IMR-90 (cell line): ENCODE measurements around the gene P3H1. TPM values are rescaled to one million over a fixed set of nuclear protein-coding genes. Genes with fewer than 3 reads are reported as not detected.

ENCODE experiments used
- ATAC-seq: fragments of 200-7000 bp; cut with Tn5 transposase; 2 replicates; pipeline ENCODE4 v1.9.1; 2020; ENCODE audit warnings: low read depth, mild to moderate bottlenecking, moderate library complexity
- BruUV-seq: library from RNA; stranded (reverse); fragments of 400-500 nt; replicated peaks from 2 replicates; lab custom pipeline; 2021; lab: Mats Ljungman, UMichigan
- CTCF ChIA-PET: fragments of 300-600 bp; formaldehyde crosslinking; extraction: SDS; loops from one replicate; lab custom pipeline; 2021; ENCODE audit warnings: antibody characterized with exemption; lab: Yijun Ruan, JAX
- POLR2A ChIA-PET: fragments of 300-600 bp; sonication (Branson Sonifier 250); formaldehyde crosslinking; loops from one replicate; lab custom pipeline; 2022; ENCODE audit warnings: antibody characterized with exemption; ENCODE audit not compliant: unreplicated experiment; lab: Charles Lee
- DNase-seq: peaks from one replicate; pipeline ENCODE4 v3.0.0; 2013
- H2AFZ ChIP-seq: replicated peaks from 2 replicates; pipeline ENCODE3; 2013; ENCODE audit warnings: low read length, mild to moderate bottlenecking; ENCODE audit not compliant: poor library complexity
- H2AK5ac ChIP-seq: 2 replicates; pipeline ENCODE4 v1.6.1; 2013; ENCODE audit warnings: low read depth, low read length, inconsistent platforms
- H2AK9ac ChIP-seq: replicated peaks from 2 replicates; pipeline ENCODE3; 2013; ENCODE audit warnings: mild to moderate bottlenecking, low read depth, low read length, moderate library complexity; ENCODE audit not compliant: poor library complexity
- H2BK120ac ChIP-seq: 2 replicates; pipeline ENCODE4 v1.6.1; 2013; ENCODE audit warnings: low read depth, low read length, inconsistent platforms
- H2BK15ac ChIP-seq: 3 replicates; pipeline ENCODE4 v1.6.1; 2013; ENCODE audit warnings: low read depth, low read length, inconsistent platforms
- H2BK20ac ChIP-seq: 2 replicates; pipeline ENCODE4 v1.6.1; 2013; ENCODE audit warnings: low read depth, mild to moderate bottlenecking, inconsistent platforms, low read length, moderate library complexity
- H2BK5ac ChIP-seq: 2 replicates; pipeline ENCODE4 v1.6.1; 2013; ENCODE audit warnings: mild to moderate bottlenecking, low read depth, low read length, inconsistent platforms; ENCODE audit not compliant: poor library complexity, severe bottlenecking
- H3K14ac ChIP-seq: replicated peaks from 2 replicates; pipeline ENCODE4 v1.6.1; 2013; ENCODE audit warnings: low read depth, low read length, inconsistent platforms
- H3K18ac ChIP-seq: 2 replicates; pipeline ENCODE4 v1.6.1; 2013; ENCODE audit warnings: low read depth, low read length, control low read depth
- H3K23ac ChIP-seq: 2 replicates; pipeline ENCODE4 v1.6.1; 2013; ENCODE audit warnings: low read depth, low read length, inconsistent platforms
- H3K27ac ChIP-seq: 2 replicates; pipeline ENCODE4 v1.5.1; 2013; ENCODE audit warnings: mild to moderate bottlenecking, control low read depth, low read length; ENCODE audit not compliant: insufficient read depth
- H3K27me3 ChIP-seq: 2 replicates; pipeline ENCODE4 v1.6.1; 2013; ENCODE audit warnings: low read length; ENCODE audit not compliant: control insufficient read depth, insufficient read depth
- H3K36me3 ChIP-seq: 2 replicates; pipeline ENCODE4 v1.6.1; 2013; ENCODE audit warnings: low read length, mixed read lengths; ENCODE audit not compliant: control insufficient read depth, insufficient read depth
- H3K4ac ChIP-seq: 2 replicates; pipeline ENCODE4 v1.6.1; 2013; ENCODE audit warnings: low read depth, low read length, inconsistent platforms
- H3K4me1 ChIP-seq: 2 replicates; pipeline ENCODE4 v1.6.1; 2013; ENCODE audit warnings: low read length, mixed read lengths; ENCODE audit not compliant: control insufficient read depth, insufficient read depth
- H3K4me2 ChIP-seq: 2 replicates; pipeline ENCODE4 v1.6.1; 2013; ENCODE audit warnings: low read depth, mild to moderate bottlenecking, control low read depth, low read length, moderate library complexity
- H3K4me3 ChIP-seq: 2 replicates; pipeline ENCODE4 v1.5.1; 2013; ENCODE audit warnings: low read depth, mild to moderate bottlenecking, control low read depth, low read length, moderate library complexity; ENCODE audit not compliant: insufficient read depth
- H3K56ac ChIP-seq: 2 replicates; pipeline ENCODE4 v1.6.1; 2013; ENCODE audit warnings: low read length, inconsistent platforms; ENCODE audit not compliant: insufficient read depth; ENCODE audit errors: extremely low read depth
- H3K79me1 ChIP-seq, 2 experiments: 2 replicates each; pipeline ENCODE4 v1.6.1; 2013; ENCODE audit warnings: low read length in 2 of 2, inconsistent platforms in 1 of 2, low read depth in 1 of 2
- H3K9ac ChIP-seq: 2 replicates; pipeline ENCODE4 v1.6.1; 2013; ENCODE audit warnings: low read depth, low read length, control low read depth
- H3K9me1 ChIP-seq: 2 replicates; pipeline ENCODE4 v1.6.1; 2013; ENCODE audit warnings: low read length, inconsistent platforms; ENCODE audit not compliant: insufficient read depth
- H3K9me3 ChIP-seq: 2 replicates; pipeline ENCODE4 v1.6.1; 2013; ENCODE audit warnings: low read length; ENCODE audit not compliant: control insufficient read depth, insufficient read depth
- H4K20me1 ChIP-seq: 2 replicates; pipeline ENCODE4 v1.6.1; 2013; ENCODE audit warnings: low read length, inconsistent platforms; ENCODE audit not compliant: insufficient read depth
- H4K5ac ChIP-seq: 2 replicates; pipeline ENCODE4 v1.6.1; 2013; ENCODE audit warnings: mild to moderate bottlenecking, low read depth, low read length, control low read depth
- H4K8ac ChIP-seq, 2 experiments: 2 replicates each; pipeline ENCODE4 v1.6.1; 2013; ENCODE audit warnings: low read depth in 2 of 2, low read length in 2 of 2, control low read depth in 1 of 2, inconsistent platforms in 1 of 2
- H4K91ac ChIP-seq: 2 replicates; pipeline ENCODE4 v1.6.1; 2013; ENCODE audit warnings: low read depth, low read length, inconsistent platforms; ENCODE audit not compliant: insufficient read depth
- BHLHE40 ChIP-seq: fragments of 150-350 bp; IDR thresholded peaks from 2 replicates; pipeline ENCODE4 v1.6.1; 2016; ENCODE audit warnings: mild to moderate bottlenecking, low read depth, low read length
- CEBPB ChIP-seq: IDR thresholded peaks from 2 replicates; pipeline ENCODE4 v1.6.1; 2012; ENCODE audit warnings: low read depth, low read length, improper control_type of control experiment
- CHD1 ChIP-seq: IDR thresholded peaks from 2 replicates; pipeline ENCODE4 v1.6.1; 2012; ENCODE audit warnings: low read depth, low read length, improper control_type of control experiment
- CTCF ChIP-seq: conservative IDR thresholded peaks from 2 replicates; pipeline ENCODE4 v1.5.1; 2012; ENCODE audit warnings: mild to moderate bottlenecking, low read depth, low read length, improper control_type of control experiment
- ELK1 ChIP-seq: fragments of 150-350 bp; IDR thresholded peaks from 2 replicates; pipeline ENCODE4 v1.6.1; 2016; ENCODE audit warnings: low read depth, mild to moderate bottlenecking, low read length, moderate library complexity, borderline replicate concordance
- FOS ChIP-seq: fragments of 150-350 bp; IDR thresholded peaks from 2 replicates; pipeline ENCODE4 v1.6.1; 2016; ENCODE audit warnings: low read depth, low read length
- MAFK ChIP-seq: IDR thresholded peaks from 2 replicates; pipeline ENCODE4 v1.6.1; 2012; ENCODE audit warnings: low read depth, low read length, improper control_type of control experiment
- MAZ ChIP-seq: IDR thresholded peaks from 2 replicates; pipeline ENCODE4 v1.6.1; 2012; ENCODE audit warnings: low read depth, mild to moderate bottlenecking, low read length, improper control_type of control experiment, moderate library complexity, borderline replicate concordance
- MXI1 ChIP-seq: IDR thresholded peaks from 2 replicates; pipeline ENCODE4 v1.6.1; 2012; ENCODE audit warnings: low read depth, mild to moderate bottlenecking, low read length, moderate library complexity, borderline replicate concordance
- NFE2L2 ChIP-seq: fragments of 150-350 bp; IDR thresholded peaks from 2 replicates; pipeline ENCODE4 v1.6.1; 2016; ENCODE audit warnings: low read depth, mild to moderate bottlenecking, low read length
- POLR2A ChIP-seq: IDR thresholded peaks from 2 replicates; pipeline ENCODE4 v1.6.1; 2012; ENCODE audit warnings: mild to moderate bottlenecking, low read depth, low read length
- RAD21 ChIP-seq: IDR thresholded peaks from 2 replicates; pipeline ENCODE4 v1.6.1; 2012; ENCODE audit warnings: low read length, improper control_type of control experiment
- RCOR1 ChIP-seq: IDR thresholded peaks from 2 replicates; pipeline ENCODE4 v1.6.1; 2012; ENCODE audit warnings: mild to moderate bottlenecking, low read length, improper control_type of control experiment; ENCODE audit not compliant: insufficient replicate concordance
- RFX5 ChIP-seq: IDR thresholded peaks from 2 replicates; pipeline ENCODE4 v1.8.0; 2012; ENCODE audit warnings: low read depth, mild to moderate bottlenecking, low read length, moderate library complexity
- SMC3 ChIP-seq: fragments of 150-350 bp; IDR thresholded peaks from 2 replicates; pipeline ENCODE4 v1.6.1; 2016; ENCODE audit warnings: low read depth, mild to moderate bottlenecking, antibody characterized with exemption, low read length, moderate library complexity
- USF2 ChIP-seq: fragments of 150-350 bp; IDR thresholded peaks from 2 replicates; pipeline ENCODE4 v1.6.1; 2017; ENCODE audit warnings: mild to moderate bottlenecking, antibody characterized with exemption, low read length, low read depth
- WGBS, 2 experiments: methylation state at CpG; one replicate each; pipeline versions ENCODE4 v1.1.5 to v1.1.7; 2013; ENCODE audit warnings: missing lambda C conversion rate in 2 of 2; ENCODE audit not compliant: insufficient read length in 1 of 2; ENCODE audit errors: extremely low coverage in 2 of 2; 5-methylcytosine and 5-hydroxymethylcytosine counted together
- dilution Hi-C: fragments of 300-500 bp; cut with HindIII; formaldehyde crosslinking; loops from one replicate; pipeline ENCODE4 v1.14.3; 2018; ENCODE audit warnings: low sequenced_read_pairs; ENCODE audit not compliant: unreplicated experiment
- in situ Hi-C: fragments of 300-500 bp; cut with MboI; formaldehyde crosslinking; loops from 3 replicates; pipeline ENCODE4 v1.14.3; 2019; ENCODE audit warnings: low sequenced_read_pairs, inconsistent platforms, mixed read lengths
- intact Hi-C: fragments of 100-400 bp; cut with micrococcal nuclease; formaldehyde crosslinking; loops from 2 replicates; pipeline ENCODE4 v1.10.0; 2022
- polyA plus RNA-seq, 3 experiments: library from polyadenylated mRNA; depleted of rRNA; stranded (reverse); fragments of >200 nt; gene quantifications; 2 replicates each; pipeline ENCODE4 v1.2.3, GENCODE V29; 2012; ENCODE audit warnings: low replicate concordance in 1 of 3
- total RNA-seq: library from RNA; depleted of rRNA; stranded (reverse); fragments of >200 nt; gene quantifications from 2 replicates; pipeline ENCODE4 v1.2.3, GENCODE V29; 2012

The P3H1 gene
- total and polyA plus RNA-seq, 2 of the 4 experiments (the other 2 are of a cell fraction) = 108 to 210 TPM

GRCh38 chr1:42793824-42794223 is 27.0 kb upstream of the P3H1 start:
- Histone ChIP-seq H3K9me3 (no peaks in the 10 kb centered on the region), H4K91ac (no peak overlapping the region), H4K8ac (no peak overlapping the region), H4K20me1 (no peaks in the 10 kb centered on the region), H2AK5ac (no peak overlapping the region), H3K4me1 (no peaks in the 10 kb centered on the region), H2BK120ac (no peak overlapping the region), H3K9me1 (no peaks in the 10 kb centered on the region), H3K9ac (no peak overlapping the region), H3K79me1 (no peaks in the 10 kb centered on the region), H3K56ac (no peak overlapping the region), H3K27ac (no peak overlapping the region), H2BK5ac (no peak overlapping the region), H2BK20ac (no peak overlapping the region), H3K36me3 (no peaks in the 10 kb centered on the region), H3K23ac (no peak overlapping the region), H2BK15ac (no peak overlapping the region), H2AFZ (no peak overlapping the region), H3K4me3 (no peak overlapping the region), H3K4me2 (no peak overlapping the region), H3K14ac (no peak overlapping the region), H4K5ac (no peak overlapping the region), H3K18ac (no peak overlapping the region), H3K4ac (no peak overlapping the region), H2AK9ac (no peak overlapping the region), H3K27me3 (peaks cover 7% of the 10 kb centered on the region)
- WGBS, 2 experiments = no CpG with 5 or more reads among the region's 2 CpGs
- no peak for DNase-seq
- in situ Hi-C loops = no loop called here
- dilution Hi-C loops = no loop called here
- intact Hi-C loops = no loop called here
- BruUV-seq = no TSS peak
- CTCF ChIA-PET = no interaction called here
- ATAC-seq = no peak
- POLR2A ChIA-PET = no interaction called here
- TF ChIP-seq MXI1 = no peak
- TF ChIP-seq USF2 = no peak
- no peak for TF ChIP-seq RFX5
- TF ChIP-seq CEBPB = no peak
- no peak for TF ChIP-seq MAZ
- no peak for TF ChIP-seq ELK1
- no peak for TF ChIP-seq RAD21
- no peak for TF ChIP-seq BHLHE40
- no peak for TF ChIP-seq CHD1
- TF ChIP-seq NFE2L2 = no peak
- no peak for TF ChIP-seq CTCF
- TF ChIP-seq SMC3 = no peak
- TF ChIP-seq FOS = no peak
- no peak for TF ChIP-seq MAFK
- no peak for TF ChIP-seq RCOR1
- TF ChIP-seq POLR2A = no peak
